Adrenal gland (tissue), 12 donors: ENCODE results near the gene TMPRSS3. TPM values are rescaled to one million over a fixed set of nuclear protein-coding genes. Genes with fewer than 3 reads are reported as not detected.

Experiments used
- DNase-seq, 7 donors: peaks; one replicate each; pipeline ENCODE4 v3.0.0-alpha.2; 2019 to 2020
- H3K27ac ChIP-seq, 5 donors: fragments of 200-600 bp; sonication (generic) in 4 of 5; 1 replicate in 3 of 5; 2 replicates in 2 of 5; pipeline versions ENCODE4 v1.5.1 to v1.8.0; 2016 to 2020; ENCODE audit warnings: mild to moderate bottlenecking in 1 of 5
- H3K27me3 ChIP-seq: fragments of 200-600 bp; 2 replicates; pipeline ENCODE4 v1.8.0; 2021
- H3K36me3 ChIP-seq, 2 donors: fragments of 200-600 bp; replicated peaks in 1 of 2; 1 replicate in 1 of 2; 2 replicates in 1 of 2; pipeline versions ENCODE4 v1.5.1 to v1.8.0; 2018 to 2022
- H3K4me1 ChIP-seq, 2 donors: fragments of 200-600 bp; replicated peaks in 1 of 2; 1 replicate in 1 of 2; 2 replicates in 1 of 2; pipeline versions ENCODE4 v1.5.1 to v1.8.0; 2018 to 2021
- H3K4me3 ChIP-seq, 4 donors: fragments of 200-600 bp; sonication (generic) in 3 of 4; one replicate each; pipeline ENCODE4 v1.5.1; 2016 to 2018
- H3K9me3 ChIP-seq, 3 donors: fragments of 200-600 bp; sonication (generic) in 1 of 3; replicated peaks in 1 of 3; 1 replicate in 2 of 3; 2 replicates in 1 of 3; pipeline versions ENCODE4 v1.5.1 to v1.8.0; 2016 to 2021
- POLR2A ChIP-seq, 2 donors: fragments of 450-650 bp; IDR thresholded peaks; one replicate each; pipeline ENCODE4 v1.6.1; 2017; ENCODE audit warnings: antibody characterized with exemption in 2 of 2, mild to moderate bottlenecking in 2 of 2, moderate library complexity in 1 of 2
- WGBS, 4 donors: extraction: QIAGEN DNeasy Blood & Tissue Kit in 2 of 4; methylation state at CpG; one replicate each; pipeline versions ENCODE4 v1.1.5 to v1.1.7; 2013 to 2017; 5-methylcytosine and 5-hydroxymethylcytosine counted together
- intact Hi-C, 2 donors: fragments of 100-400 bp; cut with DNase I; formaldehyde crosslinking; loops; one replicate each; pipeline versions ENCODE4 v1.14.1 to v1.15.0; 2022 to 2023
- polyA plus RNA-seq, 3 donors: library from polyadenylated mRNA; stranded (reverse); fragments of 200-250 nt in 2 of 3; fragments of 350-450 nt in 1 of 3; fragmentation: Illumina TruSeq in 1 of 3; extraction: RNeasy Lipid Tissue Mini Kit (QIAGEN cat#74804) in 1 of 3; gene quantifications; one replicate each; pipeline ENCODE4 v1.2.3, GENCODE V29; 2013 to 2014
- total RNA-seq, 9 donors: library from RNA; depleted of rRNA in 4 of 9; stranded (reverse); fragments of >200 nt in 4 of 9; fragments of 120-200 nt in 1 of 9; fragmentation: NEBNext Ultra II Directional in 1 of 9; extraction: Animal tissue kit (Norgen Biotek cat#: 25700) in 1 of 9; gene quantifications; one replicate each; pipeline versions ENCODE4 v1.1.0 to v1.2.4, GENCODE V29; 2013 to 2023
- TF ChIP-seq, protein P1 (sequence below), 6 experiments: fragments of 450-650 bp in 4 of 6; fragments of 200-600 bp in 2 of 6; sonication (generic) in 1 of 6; IDR thresholded peaks; 1 replicate in 5 of 6; 2 replicates in 1 of 6; pipeline versions ENCODE4 v1.5.1 to v1.8.0; 2016 to 2021; ENCODE audit warnings: antibody characterized with exemption in 6 of 6, mild to moderate bottlenecking in 2 of 6, moderate library complexity in 1 of 6
- donor health status: healthy with polysubstance abuse.
- donor health status: Bipolar disorder and iron deficiency.
- donor health status: DM: yes; HTN: yes; CAD: no.
- donor health status: DM: no; HTN: no; CAD: no.
- donor health status: DM: no; HTN: no; CAD: no.
- donor health status: DM: yes; HTN: yes; CAD: no.

TMPRSS3 gene
- total and polyA plus RNA-seq, 12 donors: 0.14 to 2.9 (median 0.38) TPM; not detected in 3

GRCh38 chr21:42404539-42404938 lies 8.7 kb upstream of the TMPRSS3 start:
- Histone ChIP-seq H3K9me3 (no peaks in the 10 kb centered on the region), H3K4me1 (no peaks in the 10 kb centered on the region), H3K27ac (no peak overlapping the region), H3K36me3 (no peaks in the 10 kb centered on the region), H3K4me3 (no peak overlapping the region), H3K27me3 (no peaks in the 10 kb centered on the region)
- intact Hi-C loops: no loop called here
- TF ChIP-seq POLR2A (IDR thresholded peaks at IDR 0.05): no peak
- TF ChIP-seq, protein P1, sequence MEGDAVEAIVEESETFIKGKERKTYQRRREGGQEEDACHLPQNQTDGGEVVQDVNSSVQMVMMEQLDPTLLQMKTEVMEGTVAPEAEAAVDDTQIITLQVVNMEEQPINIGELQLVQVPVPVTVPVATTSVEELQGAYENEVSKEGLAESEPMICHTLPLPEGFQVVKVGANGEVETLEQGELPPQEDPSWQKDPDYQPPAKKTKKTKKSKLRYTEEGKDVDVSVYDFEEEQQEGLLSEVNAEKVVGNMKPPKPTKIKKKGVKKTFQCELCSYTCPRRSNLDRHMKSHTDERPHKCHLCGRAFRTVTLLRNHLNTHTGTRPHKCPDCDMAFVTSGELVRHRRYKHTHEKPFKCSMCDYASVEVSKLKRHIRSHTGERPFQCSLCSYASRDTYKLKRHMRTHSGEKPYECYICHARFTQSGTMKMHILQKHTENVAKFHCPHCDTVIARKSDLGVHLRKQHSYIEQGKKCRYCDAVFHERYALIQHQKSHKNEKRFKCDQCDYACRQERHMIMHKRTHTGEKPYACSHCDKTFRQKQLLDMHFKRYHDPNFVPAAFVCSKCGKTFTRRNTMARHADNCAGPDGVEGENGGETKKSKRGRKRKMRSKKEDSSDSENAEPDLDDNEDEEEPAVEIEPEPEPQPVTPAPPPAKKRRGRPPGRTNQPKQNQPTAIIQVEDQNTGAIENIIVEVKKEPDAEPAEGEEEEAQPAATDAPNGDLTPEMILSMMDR (IDR thresholded peaks at IDR 0.05): no peak
- WGBS, 4 donors: 78 to 91% (median 84%) methylated on average over 10 of the region's 10 CpGs
- no peak for DNase-seq

DNA sequence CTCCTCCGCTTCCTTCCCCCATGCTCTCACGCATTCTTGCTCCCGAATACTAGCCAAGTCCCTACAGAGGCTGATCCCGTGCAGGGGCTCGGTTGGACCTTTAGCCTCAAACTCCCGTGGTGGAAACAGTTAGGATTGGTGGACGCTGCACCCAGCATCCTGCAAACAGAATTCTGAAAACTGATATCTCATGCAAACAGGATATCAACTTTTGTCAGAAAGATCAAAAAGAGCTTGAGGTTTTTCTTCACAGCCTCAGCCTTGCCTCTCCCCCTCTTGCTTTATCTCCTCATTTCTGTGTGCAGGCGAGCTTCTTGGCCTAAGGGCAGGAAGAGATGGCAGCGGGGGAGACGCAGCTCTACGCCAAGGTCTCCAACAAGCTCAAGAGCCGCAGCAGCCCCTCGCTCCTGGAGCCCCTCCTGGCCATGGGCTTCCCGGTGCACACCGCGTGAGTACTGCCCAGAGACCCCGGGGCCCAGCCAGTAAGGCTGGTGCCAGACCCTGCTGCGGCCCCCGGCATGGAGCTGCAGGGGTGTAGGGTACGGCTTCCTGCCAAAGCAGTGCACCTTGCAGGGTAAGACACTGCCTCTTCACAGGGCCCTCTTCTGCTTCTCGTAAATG lies 7.9 kb upstream of the TMPRSS3 start, which contains the start of gene UBASH3A:
Gene UBASH3A, plus strand, starts transcription at position 292 of the 621 bp plus-strand sequence. Its CDS starts 44 bp downstream, at position 336.
- DNase-seq: no peak
- Histone ChIP-seq H3K9me3 (no peaks in the 10 kb centered on the region), H3K4me3 (no peak within 1 kb of the TSS), H3K27me3 (no peaks in the 10 kb centered on the region), H3K4me1 (no peaks in the 10 kb centered on the region), H3K27ac (no peak within 1 kb of the TSS), H3K36me3 (no peaks in the 10 kb centered on the region)
- TF ChIP-seq, protein P1 (IDR thresholded peaks at IDR 0.05): no peak
- no peak for TF ChIP-seq POLR2A (IDR thresholded peaks at IDR 0.05)
- intact Hi-C loops: no loop called here
- WGBS, 4 donors: 63 to 88% (median 79%) methylated on average over 11 to 21 of the region's 21 CpGs

- WGBS, 4 donors: 76 to 82% (median 79%) methylated on average over 2 of the region's 2 CpGs
- Histone ChIP-seq H3K9me3 (no peaks in the 10 kb centered on the region), H3K27me3 (no peaks in the 10 kb centered on the region), H3K4me3 (no peak overlapping the region), H3K36me3 (no peaks in the 10 kb centered on the region), H3K4me1 (no peaks in the 10 kb centered on the region), H3K27ac (no peak overlapping the region)
- TF ChIP-seq, protein P1 (IDR thresholded peaks at IDR 0.05): no peak
- no peak for TF ChIP-seq POLR2A (IDR thresholded peaks at IDR 0.05)
- DNase-seq: no peak
- intact Hi-C loops: no loop called here
Observed at GRCh38 chr21:42401820-42402251, 6.0 kb upstream of the TMPRSS3 start.

- TF ChIP-seq, protein P1 (IDR thresholded peaks at IDR 0.05): no peak
- no peak for TF ChIP-seq POLR2A (IDR thresholded peaks at IDR 0.05)
- DNase-seq: no peak
- intact Hi-C loops: no loop called here
- 51 to 74% (median 57%) methylated on average over 3 of the region's 3 CpGs for WGBS, 4 donors
- H3K27me3 ChIP-seq: no peaks in the 10 kb centered on the region
- no peaks in the 10 kb centered on the region for H3K4me1 ChIP-seq
- no peak overlapping the region for H3K4me3 ChIP-seq
- H3K9me3 ChIP-seq: no peaks in the 10 kb centered on the region
- H3K27ac ChIP-seq: no peak overlapping the region
- H3K36me3 ChIP-seq: no peaks in the 10 kb centered on the region
Observed at GRCh38 chr21:42401154-42401553, 5.3 kb upstream of the TMPRSS3 start.
